M059J (cell line): Measurements from ENCODE around the gene PREX1. TPM values are rescaled to one million over a fixed set of nuclear protein-coding genes. Genes with fewer than 3 reads are reported as not detected.

Experiments
- DNase-seq: peaks from one replicate; pipeline ENCODE4 v3.0.0-alpha.2; 2012; ENCODE audit warnings: low read depth
- total RNA-seq: library from RNA; depleted of rRNA; stranded (reverse); fragments of >200 nt; shearing (Covaris generic); gene quantifications from 2 replicates; pipeline ENCODE4 v1.2.3, GENCODE V29; 2014

Gene PREX1
- total RNA-seq, 1 experiment from 2014 or later: 5.2 TPM

- no peak for DNase-seq
Observed at GRCh38 chr20:48683467-48684175, 144.2 kb downstream of the PREX1 start.

GRCh38 chr20:48682529-48683363, 145.1 kb downstream of the PREX1 start:
- peak; percentile 74 for DNase-seq

- DNase-seq: no peak
Observed at GRCh38 chr20:48681873-48682426, 145.8 kb downstream of the PREX1 start.

- no peak for DNase-seq
Observed at GRCh38 chr20:48681201-48681872, 146.5 kb downstream of the PREX1 start.

- DNase-seq: no peak
Observed at GRCh38 chr20:48680650-48681049, 147.1 kb downstream of the PREX1 start.

GRCh38 chr20:48679599-48679998, 148.2 kb downstream of the PREX1 start:
- DNase-seq: no peak

GRCh38 chr20:48679011-48679410, 148.8 kb downstream of the PREX1 start:
- no peak for DNase-seq

GRCh38 chr20:48678421-48678820, 149.4 kb downstream of the PREX1 start:
- no peak for DNase-seq

GRCh38 chr20:48676795-48677460, 150.9 kb downstream of the PREX1 start:
- no peak for DNase-seq

GRCh38 chr20:48676125-48676524, 151.7 kb downstream of the PREX1 start:
- no peak for DNase-seq

GRCh38 chr20:48674461-48674860, 153.3 kb downstream of the PREX1 start:
- no peak for DNase-seq

GRCh38 chr20:48673507-48673906, 154.3 kb downstream of the PREX1 start:
- no peak for DNase-seq

GRCh38 chr20:48672324-48672723, 155.5 kb downstream of the PREX1 start:
- no peak for DNase-seq

GRCh38 chr20:48671141-48671540, 156.7 kb downstream of the PREX1 start:
- no peak for DNase-seq

GRCh38 chr20:48669946-48670605, 157.7 kb downstream of the PREX1 start:
- DNase-seq: no peak

GRCh38 chr20:48668451-48668946, 159.3 kb downstream of the PREX1 start:
- DNase-seq: peak; percentile 89

- peak; percentile 71 for DNase-seq
Observed at GRCh38 chr20:48667889-48668413, 159.8 kb downstream of the PREX1 start.

- DNase-seq: no peak
Observed at GRCh38 chr20:48667481-48667880, 160.3 kb downstream of the PREX1 start.

- no peak for DNase-seq
Observed at GRCh38 chr20:48665785-48666184, 162.0 kb downstream of the PREX1 start.

GRCh38 chr20:48662711-48663110, 165.1 kb downstream of the PREX1 start:
- DNase-seq: no peak
